Keratinocyte (primary cell): ENCODE data around the gene ATF6B. TPM values are rescaled to one million over a fixed set of nuclear protein-coding genes. Genes with fewer than 3 reads are reported as not detected.

Experiments
- DNase-seq: peaks from one replicate; pipeline ENCODE4 v3.0.0-alpha.2; 2011; ENCODE audit warnings: low read depth, missing footprints, low spot score
- FAIRE-seq: peaks from 2 replicates; lab custom pipeline; 2011; peaks lifted over from hg19 to GRCh38; lab: Jason Lieb, UNC
- H2AFZ ChIP-seq: 2 replicates; pipeline ENCODE4 v1.6.0; 2012; ENCODE audit warnings: low read length, control low read depth, inconsistent platforms; ENCODE audit not compliant: control insufficient read depth
- H3K27ac ChIP-seq: 2 replicates; pipeline ENCODE4 v1.5.1; 2011; ENCODE audit warnings: low read length; ENCODE audit not compliant: control insufficient read depth, insufficient read depth
- H3K27me3 ChIP-seq: 3 replicates; pipeline ENCODE4 v1.6.0; 2011; ENCODE audit warnings: low read length; ENCODE audit not compliant: control insufficient read depth, insufficient read depth; ENCODE audit errors: extremely low read depth
- H3K36me3 ChIP-seq, 2 experiments: 2 replicates in 1 of 2; 3 replicates in 1 of 2; pipeline ENCODE4 v1.5.1; 2011; ENCODE audit warnings: low read length in 2 of 2, mild to moderate bottlenecking in 1 of 2; ENCODE audit not compliant: control insufficient read depth in 2 of 2, insufficient read depth in 2 of 2; ENCODE audit errors: extremely low read depth in 1 of 2
- H3K4me1 ChIP-seq: 3 replicates; pipeline ENCODE4 v1.5.1; 2011; ENCODE audit warnings: low read length; ENCODE audit not compliant: control insufficient read depth, insufficient read depth; ENCODE audit errors: extremely low read depth
- H3K4me2 ChIP-seq: 3 replicates; pipeline ENCODE4 v1.6.0; 2011; ENCODE audit warnings: low read depth, low read length; ENCODE audit not compliant: control insufficient read depth, insufficient read depth; ENCODE audit errors: extremely low read depth
- H3K4me3 ChIP-seq, 3 experiments: fragments of 200-600 bp in 1 of 3; sonication (generic) in 1 of 3; 2 replicates in 2 of 3; 3 replicates in 1 of 3; pipeline ENCODE4 v1.5.1; 2011 to 2016; ENCODE audit warnings: low read length in 3 of 3, mild to moderate bottlenecking in 3 of 3, control low read depth in 2 of 3, inconsistent platforms in 1 of 3, low read depth in 1 of 3, mixed read lengths in 1 of 3, mixed run types in 1 of 3, moderate library complexity in 1 of 3; ENCODE audit not compliant: control insufficient read depth in 2 of 3, insufficient read depth in 2 of 3; ENCODE audit errors: extremely low read depth in 1 of 3
- H3K79me2 ChIP-seq: 2 replicates; pipeline ENCODE4 v1.6.0; 2012; ENCODE audit warnings: low read length; ENCODE audit not compliant: control insufficient read depth, insufficient read depth
- H3K9ac ChIP-seq: 3 replicates; pipeline ENCODE4 v1.6.0; 2011; ENCODE audit warnings: low read length; ENCODE audit not compliant: control insufficient read depth, insufficient read depth; ENCODE audit errors: extremely low read depth
- H3K9me1 ChIP-seq: 3 replicates; pipeline ENCODE4 v1.6.0; 2011; ENCODE audit warnings: low read length; ENCODE audit not compliant: control insufficient read depth, insufficient read depth; ENCODE audit errors: extremely low read depth
- H3K9me3 ChIP-seq: 2 replicates; pipeline ENCODE4 v1.5.1; 2012; ENCODE audit warnings: low read depth, low read length; ENCODE audit not compliant: control insufficient read depth
- H4K20me1 ChIP-seq: 3 replicates; pipeline ENCODE4 v1.6.0; 2011; ENCODE audit warnings: low read length; ENCODE audit not compliant: control insufficient read depth, insufficient read depth; ENCODE audit errors: extremely low read depth
- CTCF ChIP-seq, 3 experiments: IDR thresholded peaks in 1 of 3; conservative IDR thresholded peaks in 1 of 3; optimal IDR thresholded peaks in 1 of 3; 2 replicates in 2 of 3; 3 replicates in 1 of 3; pipeline versions ENCODE3 to v1.5.1; 2011; ENCODE audit warnings: low read length in 3 of 3, mild to moderate bottlenecking in 3 of 3, moderate library complexity in 2 of 3, control low read depth in 1 of 3, inconsistent platforms in 1 of 3; ENCODE audit not compliant: insufficient read depth in 2 of 3; ENCODE audit errors: extremely low read depth in 1 of 3
- EZH2 ChIP-seq: IDR thresholded peaks from one replicate; pipeline ENCODE4 v1.6.1; 2012; ENCODE audit warnings: inconsistent platforms, mild to moderate bottlenecking, low read length, moderate library complexity
- dilution Hi-C: fragments of 300-500 bp; cut with MboI; formaldehyde crosslinking; loops from one replicate; pipeline ENCODE4 v1.7.0; 2020; ENCODE audit warnings: low sequenced_read_pairs; ENCODE audit not compliant: extremely low pct_ligation_motif_present
- polyA plus RNA-seq, 5 experiments: library from polyadenylated mRNA; depleted of rRNA in 3 of 5; stranded (reverse) in 3 of 5; stranded (forward) in 1 of 5; unstranded in 1 of 5; fragments of >200 nt; gene quantifications; 1 replicate in 1 of 5; 2 replicates in 3 of 5; 3 replicates in 1 of 5; pipeline versions ENCODE4 v1.2.1 to v1.2.3, GENCODE V29; 2011 to 2012; ENCODE audit warnings: missing spikeins in 2 of 5, low read depth in 1 of 5, low replicate concordance in 1 of 5

Gene ATF6B
- polyA plus RNA-seq, 1 donor (not counting 4 experiments of a cell fraction or from before 2014, with no cell fraction given) = 30.4 TPM

- Histone ChIP-seq H3K36me3 (peaks cover 7 to 15% of the 10 kb centered on the region in 2 experiments), H3K9ac (no peak overlapping the region), H3K79me2 (peaks cover 2% of the 10 kb centered on the region), H3K9me1 (no peaks in the 10 kb centered on the region), H3K4me1 (peaks cover 11% of the 10 kb centered on the region), H4K20me1 (no peaks in the 10 kb centered on the region), H3K27me3 (no peaks in the 10 kb centered on the region), H3K4me2 (no peak overlapping the region), H3K4me3 (no peak overlapping the region), H3K27ac (no peak overlapping the region), H2AFZ (no peak overlapping the region), H3K9me3 (no peaks in the 10 kb centered on the region)
- DNase-seq (no peak), FAIRE-seq (no peak)
- TF ChIP-seq EZH2 = no peak
- no peak for TF ChIP-seq CTCF (optimal IDR thresholded peaks at IDR 0.05 in 1 of 3, IDR thresholded peaks at IDR 0.05 in 1 of 3, conservative IDR thresholded peaks at IDR 0.05 in 1 of 3; ENCODE audit: extremely low read depth in 1 of 3, insufficient read depth in 2 of 3, low read length in 3 of 3)
- dilution Hi-C loops = no loop called here
These were observed 30.0 kb upstream of the ATF6B start for GRCh38 chr6:32158052-32158451.

GRCh38 chr6:32156891-32157290 lies 28.8 kb upstream of the ATF6B start:
- Histone ChIP-seq H3K27me3 (no peaks in the 10 kb centered on the region), H4K20me1 (no peaks in the 10 kb centered on the region), H2AFZ (no peak overlapping the region), H3K9me1 (no peaks in the 10 kb centered on the region), H3K27ac (no peak overlapping the region), H3K36me3 (peaks cover 3 to 15% of the 10 kb centered on the region in 2 experiments), H3K9ac (no peak overlapping the region), H3K4me1 (peaks cover 20% of the 10 kb centered on the region), H3K4me3 (no peak overlapping the region), H3K4me2 (no peak overlapping the region), H3K9me3 (no peaks in the 10 kb centered on the region), H3K79me2 (peaks cover 2% of the 10 kb centered on the region)
- no peak for DNase-seq
- dilution Hi-C loops = no loop called here
- FAIRE-seq = no peak
- TF ChIP-seq CTCF (optimal IDR thresholded peaks at IDR 0.05 in 1 of 3, IDR thresholded peaks at IDR 0.05 in 1 of 3, conservative IDR thresholded peaks at IDR 0.05 in 1 of 3; ENCODE audit: extremely low read depth in 1 of 3, insufficient read depth in 2 of 3, low read length in 3 of 3) (no peak), EZH2 (no peak)
